ENCODE results near the gene ACSF3.

- TF ChIP-seq CTCF (IDR thresholded peaks at IDR 0.05) = no peak
- TF ChIP-seq EZH2 (IDR thresholded peaks at IDR 0.05; ENCODE audit: borderline replicate concordance, insufficient read depth, low read depth, low read length, poor library complexity, severe bottlenecking) = no peak
Observed at GRCh38 chr16:89062389-89063345, 31.0 kb upstream of the ACSF3 start.

Data from B cell (primary cell).